Neutrophil (primary cell): ENCODE data around the gene EHD1.

ENCODE experiments used
- H3K27ac ChIP-seq: fragments of 200-600 bp; sonication (generic); 2 replicates; pipeline ENCODE4 v1.5.1; 2016; ENCODE audit warnings: mild to moderate bottlenecking, moderate library complexity
- H3K27me3 ChIP-seq: fragments of 200-600 bp; sonication (generic); 2 replicates; pipeline ENCODE4 v1.6.0; 2016; ENCODE audit warnings: mild to moderate bottlenecking
- H3K36me3 ChIP-seq: fragments of 200-600 bp; sonication (generic); 2 replicates; pipeline ENCODE4 v1.5.1; 2017
- H3K4me1 ChIP-seq, 2 experiments: fragments of 200-600 bp in 1 of 2; sonication (generic) in 1 of 2; 1 replicate in 1 of 2; 2 replicates in 1 of 2; pipeline versions ENCODE4 v1.5.1 to v1.6.1; 2013 to 2016; ENCODE audit warnings: low read depth in 1 of 2, low read length in 1 of 2, mild to moderate bottlenecking in 1 of 2, moderate library complexity in 1 of 2; ENCODE audit not compliant: control insufficient read depth in 1 of 2, insufficient read depth in 1 of 2
- H3K4me3 ChIP-seq, 2 experiments: fragments of 200-600 bp in 1 of 2; sonication (generic) in 1 of 2; 1 replicate in 1 of 2; 2 replicates in 1 of 2; pipeline ENCODE4 v1.5.1; 2013 to 2016; ENCODE audit warnings: low read depth in 1 of 2, low read length in 1 of 2, mild to moderate bottlenecking in 1 of 2, moderate library complexity in 1 of 2
- H3K9me3 ChIP-seq: fragments of 200-600 bp; sonication (generic); 2 replicates; pipeline ENCODE4 v1.5.1; 2016
- TF ChIP-seq, protein P1 (sequence below): fragments of 200-600 bp; sonication (generic); IDR thresholded peaks from 2 replicates; pipeline ENCODE4 v1.5.1; 2016; ENCODE audit warnings: antibody characterized with exemption

The EHD1 gene

DNA sequence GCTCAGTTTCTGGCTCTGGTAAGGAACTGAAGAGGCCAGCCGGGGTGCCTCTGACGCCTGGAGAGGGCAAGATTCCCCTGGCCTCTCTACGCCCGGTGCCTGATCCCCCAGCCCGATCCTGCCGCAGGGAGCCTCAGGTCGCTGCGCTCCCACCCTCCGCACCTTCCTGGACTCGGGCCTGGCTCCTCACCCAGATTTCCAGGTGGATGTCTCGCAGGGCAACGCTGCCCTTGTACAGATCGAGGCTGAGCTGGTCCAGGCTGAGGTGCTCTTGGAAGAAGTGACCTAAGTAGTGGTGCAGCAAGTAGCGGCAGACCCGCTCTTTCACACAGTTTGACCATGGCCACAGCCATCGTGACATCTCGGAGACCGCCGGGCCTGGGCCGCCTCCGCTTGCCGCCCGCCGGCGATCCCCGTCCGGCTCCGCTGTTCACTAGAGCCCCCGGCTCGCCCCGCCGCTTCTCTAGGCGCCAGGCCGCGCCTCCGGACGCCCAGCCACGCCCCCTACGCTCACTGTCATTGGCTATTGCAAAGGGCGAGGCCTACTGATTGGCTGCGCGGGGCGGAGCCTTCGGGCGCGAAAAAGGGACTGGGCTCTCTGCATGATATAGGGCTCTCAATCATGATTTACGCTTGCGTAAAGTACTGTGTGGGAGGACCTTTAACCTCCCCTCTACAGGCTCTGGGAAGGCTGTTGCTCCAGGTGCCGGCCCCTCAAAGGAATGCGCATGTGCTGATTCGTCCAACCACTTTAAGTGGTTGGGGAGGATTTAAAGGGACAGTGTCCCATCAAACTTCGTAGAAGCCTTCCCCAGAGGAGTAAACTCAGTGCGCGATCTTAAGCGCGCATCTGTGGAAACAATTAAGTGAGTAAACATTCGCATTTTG is 38.6 kb upstream of the EHD1 start, which contains the start of gene ATG2A:
ATG2A (minus strand) TSS at position 435 of the 888 bp plus-strand sequence; CDS start at position 361, 74 bp downstream.
- Histone ChIP-seq H3K4me1 (peaks cover 19 to 23% of the 10 kb centered on the region in 2 experiments), H3K4me3 (peak within 1 kb of the TSS; percentile 89 to 97), H3K36me3 (peaks cover 33% of the 10 kb centered on the region), H3K27me3 (no peaks in the 10 kb centered on the region), H3K27ac (peak within 1 kb of the TSS; percentile 95), H3K9me3 (no peaks in the 10 kb centered on the region)
- TF ChIP-seq, protein P1, sequence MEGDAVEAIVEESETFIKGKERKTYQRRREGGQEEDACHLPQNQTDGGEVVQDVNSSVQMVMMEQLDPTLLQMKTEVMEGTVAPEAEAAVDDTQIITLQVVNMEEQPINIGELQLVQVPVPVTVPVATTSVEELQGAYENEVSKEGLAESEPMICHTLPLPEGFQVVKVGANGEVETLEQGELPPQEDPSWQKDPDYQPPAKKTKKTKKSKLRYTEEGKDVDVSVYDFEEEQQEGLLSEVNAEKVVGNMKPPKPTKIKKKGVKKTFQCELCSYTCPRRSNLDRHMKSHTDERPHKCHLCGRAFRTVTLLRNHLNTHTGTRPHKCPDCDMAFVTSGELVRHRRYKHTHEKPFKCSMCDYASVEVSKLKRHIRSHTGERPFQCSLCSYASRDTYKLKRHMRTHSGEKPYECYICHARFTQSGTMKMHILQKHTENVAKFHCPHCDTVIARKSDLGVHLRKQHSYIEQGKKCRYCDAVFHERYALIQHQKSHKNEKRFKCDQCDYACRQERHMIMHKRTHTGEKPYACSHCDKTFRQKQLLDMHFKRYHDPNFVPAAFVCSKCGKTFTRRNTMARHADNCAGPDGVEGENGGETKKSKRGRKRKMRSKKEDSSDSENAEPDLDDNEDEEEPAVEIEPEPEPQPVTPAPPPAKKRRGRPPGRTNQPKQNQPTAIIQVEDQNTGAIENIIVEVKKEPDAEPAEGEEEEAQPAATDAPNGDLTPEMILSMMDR: peak; percentile 16

DNA sequence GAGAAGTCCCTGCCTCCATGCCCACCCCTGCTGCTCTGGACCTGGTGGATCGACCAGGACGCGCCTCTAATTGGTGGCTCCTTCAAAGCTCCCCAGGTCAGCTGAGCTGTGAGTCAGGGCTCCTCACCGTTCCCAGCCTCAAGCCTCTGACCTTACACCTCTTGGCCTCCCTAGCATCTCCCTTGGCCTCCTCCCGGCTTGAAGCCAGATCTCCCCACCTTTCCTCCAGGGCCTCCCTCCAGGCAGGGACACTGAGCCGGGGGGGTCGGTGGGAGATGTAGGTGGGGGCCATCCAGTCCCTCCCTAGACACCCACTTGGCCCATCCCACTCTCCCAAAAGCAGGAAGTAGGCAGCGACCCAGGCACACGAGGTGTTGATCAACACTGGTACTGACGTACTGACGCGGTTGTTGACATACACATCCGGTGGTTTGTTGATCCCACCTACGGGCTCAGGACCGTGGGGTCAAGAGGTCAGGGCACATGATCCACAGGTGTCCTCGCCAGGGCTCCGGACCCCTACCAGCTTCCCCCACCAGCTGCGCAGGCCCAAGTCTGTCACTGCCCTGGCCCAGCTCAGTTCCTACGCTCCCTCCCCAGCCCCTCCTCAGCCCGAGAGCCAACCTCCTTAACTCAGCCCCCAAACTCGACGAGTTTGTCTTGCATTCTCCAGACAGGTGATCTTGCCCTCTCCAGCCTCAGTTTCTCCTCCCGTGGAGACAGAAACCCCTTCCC is 37.8 kb upstream of the EHD1 start:
- Histone ChIP-seq H3K4me3 (peak overlapping the region; percentile 89 to 97), H3K9me3 (no peaks in the 10 kb centered on the region), H3K36me3 (peaks cover 41% of the 10 kb centered on the region), H3K4me1 (peaks cover 19 to 23% of the 10 kb centered on the region in 2 experiments), H3K27me3 (no peaks in the 10 kb centered on the region), H3K27ac (peak overlapping the region; percentile 95)
- TF ChIP-seq, protein P1: peak; percentile 25

DNA sequence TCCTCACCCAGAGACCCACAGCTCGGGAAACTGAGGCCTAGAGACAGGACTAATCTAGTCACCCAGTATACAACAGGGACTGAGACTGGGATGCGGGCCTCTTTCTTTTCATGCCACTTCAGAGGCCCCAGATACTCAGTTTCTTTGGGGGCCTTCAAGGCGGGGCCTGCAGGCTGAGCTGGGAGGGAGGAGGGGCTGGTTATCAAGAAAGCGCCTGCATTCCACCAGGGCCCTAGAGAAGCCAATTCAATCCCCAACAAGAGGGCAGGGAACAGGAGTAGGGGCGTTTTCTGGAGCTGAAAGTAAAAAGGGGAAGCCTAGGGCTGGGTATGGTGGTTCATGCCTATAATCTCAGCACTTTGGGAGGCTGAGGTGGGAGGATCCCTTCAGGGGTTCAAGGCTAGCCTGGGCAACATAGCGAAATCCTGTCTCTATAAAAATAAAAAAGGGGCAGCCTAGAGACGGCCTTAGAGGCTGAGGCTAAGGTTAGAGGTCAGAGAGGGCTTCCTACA is 37.0 kb upstream of the EHD1 start:
- Histone ChIP-seq H3K27ac (peak overlapping the region; percentile 95), H3K9me3 (no peaks in the 10 kb centered on the region), H3K27me3 (no peaks in the 10 kb centered on the region), H3K4me1 (peaks cover 19 to 23% of the 10 kb centered on the region in 2 experiments), H3K4me3 (peak overlapping the region; percentile 89 to 97), H3K36me3 (peaks cover 49% of the 10 kb centered on the region)
- TF ChIP-seq, protein P1: no peak

DNA sequence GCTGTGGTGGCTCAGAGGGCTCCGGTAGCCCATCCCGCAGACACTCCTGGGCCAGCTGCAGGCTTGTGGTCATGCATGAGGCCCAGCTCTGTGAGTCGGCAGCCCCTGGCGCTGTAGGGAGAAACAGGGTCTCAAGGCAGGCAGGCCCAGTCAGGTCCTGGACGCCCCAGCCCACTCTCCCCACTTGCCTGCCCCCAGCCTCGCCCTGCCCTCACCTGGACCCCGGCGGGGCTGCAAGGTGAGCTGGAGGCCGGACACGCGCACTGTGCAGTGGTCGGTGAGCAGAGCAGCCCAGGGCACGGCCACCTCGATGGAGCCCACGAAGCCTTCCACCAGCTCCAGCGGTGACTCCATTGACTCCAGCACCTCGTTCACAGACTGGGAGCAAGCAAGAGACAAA is 35.7 kb upstream of the EHD1 start:
- TF ChIP-seq, protein P1: no peak
- Histone ChIP-seq H3K9me3 (no peaks in the 10 kb centered on the region), H3K36me3 (peaks cover 62% of the 10 kb centered on the region), H3K4me3 (no peak overlapping the region), H3K27me3 (no peaks in the 10 kb centered on the region), H3K27ac (peak overlapping the region; percentile 95), H3K4me1 (peaks cover 19 to 23% of the 10 kb centered on the region in 2 experiments)

DNA sequence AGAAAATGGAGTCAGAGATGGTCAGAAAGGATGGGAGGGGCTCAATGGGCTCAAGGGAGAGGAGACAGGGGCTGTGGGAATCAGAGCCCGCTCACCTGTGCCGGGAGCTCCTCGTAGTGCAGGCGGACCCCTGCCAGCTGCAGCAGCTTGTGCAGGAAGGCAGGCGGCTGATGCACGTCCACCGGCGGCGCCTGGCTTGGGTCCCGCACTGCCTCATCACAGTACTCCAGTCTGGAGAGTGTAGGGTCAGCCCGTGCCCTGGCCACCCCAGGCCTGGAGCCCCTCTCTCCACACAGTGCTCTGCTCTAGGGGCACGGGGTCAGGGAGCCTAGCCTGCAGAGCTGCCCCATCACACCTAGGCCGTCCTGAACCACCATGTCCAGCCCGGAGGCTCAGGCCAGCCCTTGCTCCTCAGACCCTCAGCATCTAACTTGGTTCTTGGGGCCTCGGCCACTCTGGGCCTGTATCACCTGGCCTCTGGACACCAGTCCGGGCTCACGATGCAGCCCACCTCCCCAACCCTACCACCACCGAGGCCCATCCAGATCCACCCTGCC is 34.8 kb upstream of the EHD1 start:
- Histone ChIP-seq H3K27me3 (no peaks in the 10 kb centered on the region), H3K4me1 (peaks cover 19 to 23% of the 10 kb centered on the region in 2 experiments), H3K27ac (no peak overlapping the region), H3K36me3 (peaks cover 71% of the 10 kb centered on the region), H3K9me3 (no peaks in the 10 kb centered on the region), H3K4me3 (no peak overlapping the region)
- TF ChIP-seq, protein P1: no peak
